HAP-1 (cell line): ENCODE results near the gene ABHD11.
"Not testable (repeated sequence)": the region's sequence is repeated elsewhere in the genome, so short reads cannot be mapped to it uniquely, and the experiment has no call there.

Source experiments
- DNase-seq, 2 experiments: peaks; one replicate each; pipeline ENCODE4 v3.0.0-alpha.2; 2016 to 2020; ENCODE audit warnings: low spot score in 2 of 2
- H3K27me3 ChIP-seq: fragments of 250-450 bp; sonication (Bioruptor Pico); 2 replicates; pipeline ENCODE4 v1.5.1; 2020; ENCODE audit warnings: low read depth, mild to moderate bottlenecking, moderate library complexity
- H3K36me3 ChIP-seq: fragments of 250-450 bp; sonication (Bioruptor Pico); replicated peaks from 2 replicates; pipeline ENCODE4 v1.5.1; 2020; ENCODE audit warnings: mild to moderate bottlenecking
- H3K4me1 ChIP-seq: fragments of 250-450 bp; sonication (Bioruptor Pico); 2 replicates; pipeline ENCODE4 v1.5.1; 2020; ENCODE audit warnings: mild to moderate bottlenecking
- H3K4me3 ChIP-seq: fragments of 250-450 bp; sonication (Bioruptor Pico); 2 replicates; pipeline ENCODE4 v1.5.1; 2020; ENCODE audit warnings: mild to moderate bottlenecking, moderate library complexity
- H3K9me3 ChIP-seq: fragments of 250-450 bp; sonication (Bioruptor Pico); 2 replicates; pipeline ENCODE4 v1.5.1; 2020; ENCODE audit warnings: mild to moderate bottlenecking, moderate library complexity
- in situ Hi-C: fragments of 300-500 bp; cut with MboI; formaldehyde crosslinking; loops from 3 replicates; pipeline ENCODE4 v1.14.3; 2020; ENCODE audit warnings: low sequenced_read_pairs, inconsistent platforms, mixed read lengths

Gene ABHD11

GRCh38 chr7:73719806-73720169 is 18.8 kb downstream of the ABHD11 start:
- Histone ChIP-seq H3K4me3 (peak overlapping the region; percentile 32), H3K27me3 (no peaks in the 10 kb centered on the region), H3K4me1 (peaks cover 13% of the 10 kb centered on the region), H3K36me3 (no peaks in the 10 kb centered on the region), H3K9me3 (no peaks in the 10 kb centered on the region)
- DNase-seq: no peak
- in situ Hi-C loops: no loop called here

GRCh38 chr7:73718905-73719805 is 19.4 kb downstream of the ABHD11 start, which contains the start of gene STX1A:
Gene STX1A (minus strand): TSS chr7:73719669. CDS start chr7:73719631, 38 bp downstream.
- in situ Hi-C loops: no loop called here
- Histone ChIP-seq H3K9me3 (no peaks in the 10 kb centered on the region), H3K36me3 (no peaks in the 10 kb centered on the region), H3K4me1 (peaks cover 13% of the 10 kb centered on the region), H3K27me3 (no peaks in the 10 kb centered on the region), H3K4me3 (peak within 1 kb of the TSS; percentile 73)
- peak; percentile 70 to 81 for DNase-seq

- Histone ChIP-seq H3K36me3 (no peaks in the 10 kb centered on the region), H3K27me3 (no peaks in the 10 kb centered on the region), H3K9me3 (no peaks in the 10 kb centered on the region), H3K4me1 (peaks cover 13% of the 10 kb centered on the region), H3K4me3 (peak overlapping the region; percentile 73)
- in situ Hi-C loops: no loop called here
- no peak for DNase-seq
These were observed 20.1 kb downstream of the ABHD11 start for GRCh38 chr7:73718438-73718881.

GRCh38 chr7:73717991-73718405 is 20.6 kb downstream of the ABHD11 start:
- no peaks in the 10 kb centered on the region for H3K9me3 ChIP-seq
- DNase-seq: no peak
- no peaks in the 10 kb centered on the region for H3K27me3 ChIP-seq
- peak overlapping the region; percentile 73; the same call in 1 of the 2 replicates for H3K4me3 ChIP-seq
- peaks cover 13% of the 10 kb centered on the region for H3K4me1 ChIP-seq
- H3K36me3 ChIP-seq: no peaks in the 10 kb centered on the region
- in situ Hi-C loops: no loop called here

- in situ Hi-C loops: no loop called here
These were observed 21.4 kb downstream of the ABHD11 start for GRCh38 chr7:73717025-73717807.

GRCh38 chr7:73716318-73716890 is 22.2 kb downstream of the ABHD11 start:
- H3K27me3 ChIP-seq: no peaks in the 10 kb centered on the region
- in situ Hi-C loops: no loop called here
- no peaks in the 10 kb centered on the region for H3K9me3 ChIP-seq
- no peak overlapping the region for H3K4me3 ChIP-seq
- peaks cover 13% of the 10 kb centered on the region for H3K4me1 ChIP-seq
- H3K36me3 ChIP-seq: no peaks in the 10 kb centered on the region
- no peak for DNase-seq

More at GRCh38 chr7:73717025-73717807, 21.4 kb downstream of the ABHD11 start:
- no peak overlapping the region for H3K4me3 ChIP-seq
- no peaks in the 10 kb centered on the region for H3K27me3 ChIP-seq
- H3K36me3 ChIP-seq: no peaks in the 10 kb centered on the region
- no peaks in the 10 kb centered on the region for H3K9me3 ChIP-seq
- peaks cover 13% of the 10 kb centered on the region for H3K4me1 ChIP-seq
- no peak for DNase-seq

GRCh38 chr7:73715648-73716317 is 22.8 kb downstream of the ABHD11 start:
- peak in 1 of 2 experiments; percentile 48 for DNase-seq
- Histone ChIP-seq H3K9me3 (no peaks in the 10 kb centered on the region), H3K27me3 (no peaks in the 10 kb centered on the region), H3K4me3 (no peak overlapping the region), H3K4me1 (peaks cover 13% of the 10 kb centered on the region), H3K36me3 (no peaks in the 10 kb centered on the region)
- in situ Hi-C loops: no loop called here

GRCh38 chr7:73713319-73713718 is 25.3 kb downstream of the ABHD11 start:
- H3K9me3 ChIP-seq, H3K4me1 ChIP-seq, DNase-seq, H3K4me3 ChIP-seq, in situ Hi-C loops, H3K27me3 ChIP-seq, H3K36me3 ChIP-seq: not testable (repeated sequence)

- no peak for DNase-seq
- peaks cover under 1% of the 10 kb centered on the region for H3K4me1 ChIP-seq
- no peaks in the 10 kb centered on the region for H3K36me3 ChIP-seq
- H3K9me3 ChIP-seq: no peaks in the 10 kb centered on the region
- in situ Hi-C loops: no loop called here
- H3K4me3 ChIP-seq: no peak overlapping the region
- no peaks in the 10 kb centered on the region for H3K27me3 ChIP-seq
These were observed 25.8 kb downstream of the ABHD11 start for GRCh38 chr7:73712773-73713172.

- in situ Hi-C loops: no loop called here
These were observed 29.5 kb downstream of the ABHD11 start for GRCh38 chr7:73708961-73709549.

GRCh38 chr7:73707045-73707631 is 31.5 kb downstream of the ABHD11 start:
- Histone ChIP-seq H3K9me3 (no peaks in the 10 kb centered on the region), H3K4me3 (no peak overlapping the region), H3K36me3 (peaks cover 14% of the 10 kb centered on the region; the same call in 1 of the 2 replicates), H3K27me3 (no peaks in the 10 kb centered on the region), H3K4me1 (no peaks in the 10 kb centered on the region)
- no peak for DNase-seq
- in situ Hi-C loops: no loop called here

More at GRCh38 chr7:73708961-73709549, 29.5 kb downstream of the ABHD11 start:
- no peaks in the 10 kb centered on the region for H3K27me3 ChIP-seq
- H3K36me3 ChIP-seq: peaks cover 8% of the 10 kb centered on the region; the same call in 1 of the 2 replicates
- no peaks in the 10 kb centered on the region for H3K4me1 ChIP-seq
- DNase-seq: no peak
- H3K9me3 ChIP-seq: no peaks in the 10 kb centered on the region
- no peak overlapping the region for H3K4me3 ChIP-seq

GRCh38 chr7:73706126-73707044 is 32.2 kb downstream of the ABHD11 start:
- no peaks in the 10 kb centered on the region for H3K4me1 ChIP-seq
- H3K9me3 ChIP-seq: no peaks in the 10 kb centered on the region
- in situ Hi-C loops: no loop called here
- no peaks in the 10 kb centered on the region for H3K27me3 ChIP-seq
- no peak overlapping the region for H3K4me3 ChIP-seq
- H3K36me3 ChIP-seq: peaks cover 20% of the 10 kb centered on the region; the same call in 1 of the 2 replicates
- no peak for DNase-seq
